Measurements from ENCODE around the gene KIFC3. TPM values are rescaled to one million over a fixed set of nuclear protein-coding genes. Genes with fewer than 3 reads are reported as not detected.

KIFC3 gene
- total RNA-seq, 4 donors from 2014 or later: 28.2 to 76.8 (median 46.6) TPM

DNA sequence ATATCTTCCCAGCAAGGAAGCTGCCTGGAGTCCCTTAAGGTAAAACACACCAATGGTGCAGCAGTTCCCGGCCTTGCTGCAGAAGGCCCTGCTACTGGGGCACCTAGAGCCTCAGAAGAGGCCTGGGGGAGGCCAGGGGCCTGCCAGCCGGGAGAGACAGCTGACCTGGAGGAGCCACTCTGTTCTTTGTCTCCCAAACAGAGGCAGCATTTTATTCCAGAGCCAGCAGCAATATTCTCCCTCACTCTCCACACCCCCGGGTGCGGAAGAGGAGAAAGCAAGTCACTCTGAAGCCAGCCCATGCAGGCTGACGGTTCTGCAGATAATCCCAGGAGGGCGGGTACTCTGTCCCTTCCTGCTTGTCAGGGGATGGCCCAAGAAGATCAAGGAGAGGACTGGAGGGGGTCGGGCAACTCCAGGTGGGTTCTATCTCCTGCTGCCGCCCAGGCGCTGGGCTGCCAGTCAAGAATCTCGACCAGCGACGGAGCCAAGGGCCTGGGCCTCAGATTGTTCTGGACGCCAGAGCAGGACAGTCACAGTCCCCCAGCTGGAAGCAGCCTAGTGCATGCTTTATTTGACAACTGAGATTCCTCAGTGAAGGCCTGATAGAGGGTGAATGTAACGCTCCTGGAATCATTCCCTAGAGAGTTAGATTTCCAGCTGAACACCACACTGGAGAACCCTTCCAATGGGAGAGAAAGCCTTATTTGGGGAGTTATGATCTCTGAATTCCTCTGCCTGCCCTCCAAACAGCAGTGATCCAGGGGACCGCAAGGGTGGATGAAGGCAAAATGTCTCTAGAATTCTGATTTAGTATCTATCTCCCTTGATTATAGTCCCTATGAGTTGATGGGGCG lies 1.1 kb upstream of the KIFC3 start:
- Histone ChIP-seq H3K9me3 (no peaks in the 10 kb centered on the region), H3K4me1 (peaks cover 56 to 73% (median 69%) of the 10 kb centered on the region in 4 donors), H3K4me3 (peak overlapping the region; percentile 70 to 80 (median 73)), H3K27me3 (no peaks in the 10 kb centered on the region), H3K27ac (replicated peaks in 1 of 4) (peak overlapping the region; percentile 83 to 90 (median 88)), H3K36me3 (peaks cover 0 to under 1% (median 0%) of the 10 kb centered on the region in 4 donors)
- intact Hi-C loops (cut with DNase I): loop anchor here (5.0 kb wide), 2 partner anchors 59 to 199 kb away; partner anchors contain the start of genes USB1 and ZNF319
- DNase-seq (ENCODE audit: extremely low spot score): no peak
- TF ChIP-seq EP300 (IDR thresholded peaks at IDR 0.05): no peak
- TF ChIP-seq POLR2AphosphoS5 (IDR thresholded peaks at IDR 0.05): peak in 1 of 2 donors; percentile 14
- WGBS: 39% methylated on average over 11 of the region's 16 CpGs

DNA sequence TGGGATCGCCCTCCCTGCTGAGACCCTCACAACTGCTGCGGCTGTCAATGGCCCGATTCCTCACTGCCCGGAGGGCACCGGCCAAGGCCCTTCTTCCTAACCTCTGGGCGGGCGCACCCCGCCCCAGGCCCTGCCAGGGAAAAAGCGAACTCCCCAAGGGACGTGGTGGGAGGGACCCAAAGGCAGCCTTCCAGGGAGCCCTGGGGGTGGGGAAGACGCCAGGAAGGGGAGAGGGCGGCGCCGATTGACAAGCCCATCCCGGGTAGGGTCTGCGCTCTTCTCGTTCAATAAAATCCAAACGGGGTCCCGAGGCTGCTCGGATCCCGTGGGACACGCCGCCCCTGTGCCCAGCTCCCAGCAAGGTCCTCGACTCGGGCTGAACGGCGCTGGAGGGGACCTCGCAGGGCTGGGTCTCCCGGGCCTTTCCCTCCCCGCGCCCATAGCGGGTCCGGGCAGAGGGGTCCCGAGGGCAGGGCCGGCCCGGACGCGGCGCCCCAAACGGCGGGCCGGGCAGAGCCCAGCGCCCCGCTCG lies 416 bp downstream of the KIFC3 start:
- Histone ChIP-seq H3K9me3 (no peaks in the 10 kb centered on the region), H3K4me3 (peak overlapping the region; percentile 70 to 80 (median 73)), H3K27ac (replicated peaks in 1 of 4) (peak overlapping the region; percentile 83 to 90 (median 88)), H3K36me3 (peaks cover 0 to 15% (median 13%) of the 10 kb centered on the region in 4 donors), H3K4me1 (peaks cover 59 to 73% (median 68%) of the 10 kb centered on the region in 4 donors), H3K27me3 (no peaks in the 10 kb centered on the region)
- intact Hi-C loops (cut with DNase I): loop anchor here (5.0 kb wide), 2 partner anchors 60 to 200 kb away; partner anchors contain the start of genes USB1 and ZNF319
- 3% methylated on average over 6 of the region's 45 CpGs for WGBS
- TF ChIP-seq EP300 (IDR thresholded peaks at IDR 0.05) (no peak), POLR2A (IDR thresholded peaks at IDR 0.05; ENCODE audit: low read depth) (no peak), POLR2AphosphoS5 (IDR thresholded peaks at IDR 0.05) (no peak)
- TF ChIP-seq, protein P1, sequence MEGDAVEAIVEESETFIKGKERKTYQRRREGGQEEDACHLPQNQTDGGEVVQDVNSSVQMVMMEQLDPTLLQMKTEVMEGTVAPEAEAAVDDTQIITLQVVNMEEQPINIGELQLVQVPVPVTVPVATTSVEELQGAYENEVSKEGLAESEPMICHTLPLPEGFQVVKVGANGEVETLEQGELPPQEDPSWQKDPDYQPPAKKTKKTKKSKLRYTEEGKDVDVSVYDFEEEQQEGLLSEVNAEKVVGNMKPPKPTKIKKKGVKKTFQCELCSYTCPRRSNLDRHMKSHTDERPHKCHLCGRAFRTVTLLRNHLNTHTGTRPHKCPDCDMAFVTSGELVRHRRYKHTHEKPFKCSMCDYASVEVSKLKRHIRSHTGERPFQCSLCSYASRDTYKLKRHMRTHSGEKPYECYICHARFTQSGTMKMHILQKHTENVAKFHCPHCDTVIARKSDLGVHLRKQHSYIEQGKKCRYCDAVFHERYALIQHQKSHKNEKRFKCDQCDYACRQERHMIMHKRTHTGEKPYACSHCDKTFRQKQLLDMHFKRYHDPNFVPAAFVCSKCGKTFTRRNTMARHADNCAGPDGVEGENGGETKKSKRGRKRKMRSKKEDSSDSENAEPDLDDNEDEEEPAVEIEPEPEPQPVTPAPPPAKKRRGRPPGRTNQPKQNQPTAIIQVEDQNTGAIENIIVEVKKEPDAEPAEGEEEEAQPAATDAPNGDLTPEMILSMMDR (IDR thresholded peaks at IDR 0.05): no peak
- DNase-seq (ENCODE audit: extremely low spot score): no peak

DNA sequence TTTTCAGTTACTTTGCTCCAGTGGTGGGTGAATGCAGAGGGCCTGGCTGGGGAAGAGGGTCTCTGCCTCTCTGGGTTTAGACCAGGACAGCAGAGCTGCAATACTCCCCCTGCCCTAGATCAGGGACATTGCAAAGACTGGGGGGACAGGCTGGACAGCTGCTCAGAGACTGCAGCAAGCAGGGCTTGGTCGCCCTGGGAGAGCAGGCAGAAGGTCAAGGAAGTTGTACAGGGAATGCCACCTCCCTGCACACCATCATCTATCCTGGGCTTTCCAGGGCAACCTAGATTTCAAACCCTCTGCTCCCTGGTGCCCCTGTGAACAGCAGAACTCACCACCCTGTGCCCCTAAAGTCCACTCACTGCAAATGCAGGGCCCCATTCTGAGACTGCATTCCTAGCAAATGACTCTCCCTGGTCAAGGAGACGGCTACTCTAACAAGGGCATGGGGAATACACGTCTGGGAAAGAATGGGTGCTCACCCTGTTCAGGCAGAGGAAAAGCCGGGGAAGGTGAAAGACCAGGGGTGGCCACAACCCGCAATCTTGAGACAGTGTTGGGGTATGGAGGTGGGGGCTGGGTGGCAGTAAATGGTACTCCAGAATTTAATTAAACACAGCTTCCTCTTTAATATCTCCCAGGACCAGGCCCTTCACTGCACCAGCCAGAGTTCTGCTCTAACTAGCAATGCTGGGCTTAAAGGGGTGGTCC lies 1.0 kb downstream of the KIFC3 start:
- Histone ChIP-seq H3K27me3 (no peaks in the 10 kb centered on the region), H3K36me3 (peaks cover 0 to 20% (median 18%) of the 10 kb centered on the region in 4 donors), H3K4me3 (peak overlapping the region; percentile 70 to 80 (median 73)), H3K27ac (replicated peaks in 1 of 4) (peak overlapping the region; percentile 83 to 90 (median 88)), H3K9me3 (no peaks in the 10 kb centered on the region), H3K4me1 (peaks cover 59 to 73% (median 68%) of the 10 kb centered on the region in 4 donors)
- DNase-seq (ENCODE audit: extremely low spot score): no peak
- 18% methylated on average over 5 of the region's 5 CpGs for WGBS
- intact Hi-C loops (cut with DNase I): loop anchor here (5.0 kb wide), 2 partner anchors 61 to 201 kb away; partner anchors contain the start of genes USB1 and ZNF319
- TF ChIP-seq, protein P1 (IDR thresholded peaks at IDR 0.05): peak in 1 of 3 experiments; percentile 15
- TF ChIP-seq POLR2AphosphoS5 (IDR thresholded peaks at IDR 0.05): no peak

DNA sequence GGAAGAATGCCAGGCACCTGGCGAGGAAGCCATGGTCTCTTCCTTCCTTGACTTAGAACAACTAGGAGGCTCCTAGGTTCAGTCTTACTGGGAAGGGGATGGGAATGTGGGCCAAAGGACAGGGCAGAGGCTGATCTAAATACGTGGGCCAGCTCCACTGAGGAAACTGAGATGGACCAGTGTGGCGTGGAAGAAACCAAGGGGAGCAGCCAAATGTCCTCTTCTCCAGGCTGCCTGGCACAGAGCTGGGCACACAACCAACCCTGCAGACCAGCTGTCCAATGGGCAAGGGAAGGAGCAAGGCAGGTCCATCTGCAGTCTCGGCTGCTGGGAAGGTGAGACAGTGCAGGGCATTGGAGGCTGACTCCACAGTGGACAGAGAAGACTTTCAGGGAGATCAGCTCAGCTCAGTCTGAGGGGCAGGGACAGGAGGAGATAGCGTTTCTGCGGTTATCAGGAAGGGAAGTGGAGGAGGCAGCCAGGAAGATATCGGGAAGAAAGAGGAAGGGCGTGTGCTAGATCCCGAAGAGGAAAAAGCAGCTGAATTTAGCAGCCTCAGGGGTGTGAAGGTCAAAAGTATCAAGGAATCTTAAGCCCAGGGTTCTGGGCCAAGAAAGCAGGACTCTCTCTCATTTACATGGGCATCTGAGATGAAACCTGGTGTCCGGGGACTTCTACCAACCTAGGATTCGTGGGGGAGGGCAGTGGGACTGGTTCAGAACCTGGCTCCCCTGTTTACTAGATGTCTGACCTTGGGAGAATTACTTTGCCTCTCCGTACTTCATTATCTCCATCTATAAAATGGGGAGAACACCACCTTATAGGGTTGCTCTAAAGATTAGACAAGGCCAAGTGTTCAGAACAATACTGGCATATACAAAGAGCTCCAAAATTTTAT lies 1.8 kb downstream of the KIFC3 start:
- intact Hi-C loops (cut with DNase I): loop anchor here (5.0 kb wide), 2 partner anchors 62 to 202 kb away; partner anchors contain the start of genes USB1 and ZNF319
- Histone ChIP-seq H3K36me3 (peaks cover 0 to 23% (median 20%) of the 10 kb centered on the region in 4 donors), H3K27ac (replicated peaks in 1 of 4) (peak overlapping the region; percentile 83 to 90 (median 88)), H3K9me3 (no peaks in the 10 kb centered on the region), H3K4me3 (peak overlapping the region in 3 of 4 donors; percentile 5 to 80 (median 72)), H3K27me3 (no peaks in the 10 kb centered on the region), H3K4me1 (peaks cover 59 to 78% (median 69%) of the 10 kb centered on the region in 4 donors)
- TF ChIP-seq EP300 (IDR thresholded peaks at IDR 0.05): no peak
- no peak for TF ChIP-seq POLR2AphosphoS5 (IDR thresholded peaks at IDR 0.05)
- WGBS: 58% methylated on average over 11 of the region's 12 CpGs
- no peak for DNase-seq (ENCODE audit: extremely low spot score)
